Sigmoid colon (tissue), 7 donors: ENCODE results near the gene RRP1B. TPM values are rescaled to one million over a fixed set of nuclear protein-coding genes. Genes with fewer than 3 reads are reported as not detected.
A peak's percentile ranks its signal among the peaks of the same experiment; 100 is the strongest.

Source experiments
- DNase-seq: peaks from one replicate; pipeline ENCODE4 v3.0.0-alpha.2; 2019
- H3K27ac ChIP-seq, 4 donors: fragments of 200-600 bp; sonication (generic); one replicate each; pipeline ENCODE4 v1.5.1; 2016 to 2019; ENCODE audit warnings: mild to moderate bottlenecking in 1 of 4
- H3K27me3 ChIP-seq, 3 donors: fragments of 200-600 bp; sonication (generic); one replicate each; pipeline ENCODE4 v1.5.1; 2019; ENCODE audit warnings: mild to moderate bottlenecking in 1 of 3
- H3K36me3 ChIP-seq, 4 donors: fragments of 200-600 bp; sonication (generic); one replicate each; pipeline ENCODE4 v1.5.1; 2016 to 2019
- H3K4me1 ChIP-seq, 4 donors: fragments of 200-600 bp; sonication (generic); one replicate each; pipeline ENCODE4 v1.5.1; 2017 to 2019
- H3K4me3 ChIP-seq, 4 donors: fragments of 200-600 bp; sonication (generic); one replicate each; pipeline ENCODE4 v1.5.1; 2017 to 2019; ENCODE audit warnings: mild to moderate bottlenecking in 2 of 4, moderate library complexity in 1 of 4
- H3K9me3 ChIP-seq, 4 donors: fragments of 200-600 bp in 3 of 4; sonication (generic) in 3 of 4; one replicate each; pipeline versions ENCODE4 v1.5.1 to v1.6.1; 2013 to 2019
- CTCF ChIP-seq, 4 experiments: fragments of 450-650 bp in 3 of 4; fragments of 200-600 bp in 1 of 4; IDR thresholded peaks; one replicate each; pipeline ENCODE4 v1.5.1; 2016 to 2019; ENCODE audit warnings: antibody characterized with exemption in 4 of 4, mild to moderate bottlenecking in 3 of 4, moderate library complexity in 2 of 4
- EP300 ChIP-seq, 4 donors: sonication (generic); formaldehyde crosslinking; IDR thresholded peaks; one replicate each; pipeline ENCODE4 v1.6.1; 2017; ENCODE audit warnings: antibody characterized with exemption in 4 of 4
- POLR2A ChIP-seq, 2 donors: fragments of 450-650 bp; IDR thresholded peaks; one replicate each; pipeline ENCODE4 v1.6.1; 2016; ENCODE audit warnings: antibody characterized with exemption in 2 of 2, mild to moderate bottlenecking in 2 of 2, moderate library complexity in 2 of 2
- POLR2AphosphoS5 ChIP-seq, 4 donors: sonication (generic); formaldehyde crosslinking; IDR thresholded peaks; one replicate each; pipeline ENCODE4 v1.6.1; 2017; ENCODE audit warnings: antibody characterized with exemption in 4 of 4
- WGBS, 2 donors: extraction: QIAGEN DNeasy Blood & Tissue Kit; methylation state at CpG; one replicate each; pipeline ENCODE4 v1.1.7; 2013; 5-methylcytosine and 5-hydroxymethylcytosine counted together
- intact Hi-C: fragments of 100-400 bp; cut with DNase I; formaldehyde crosslinking; loops from one replicate; pipeline ENCODE4 v1.15.1; 2023
- polyA plus RNA-seq, 3 donors: library from polyadenylated mRNA; stranded (reverse); fragments of 200-250 nt; gene quantifications; one replicate each; pipeline ENCODE4 v1.2.3, GENCODE V29; 2013
- total RNA-seq, 4 donors: library from RNA; depleted of rRNA; stranded (reverse); fragments of >200 nt; gene quantifications; one replicate each; pipeline ENCODE4 v1.1.0, GENCODE V29; 2016
- donor health status: healthy with polysubstance abuse.
- donor health status: Bipolar disorder and iron deficiency.
- donor health status: healthy.

Gene RRP1B
- total and polyA plus RNA-seq, 7 donors: 3.5 to 20.5 (median 15.2) TPM

GRCh38 chr21:43726686-43727518 is 67.5 kb downstream of the RRP1B start:
- TF ChIP-seq EP300 (IDR thresholded peaks at IDR 0.05): no peak
- TF ChIP-seq POLR2A (IDR thresholded peaks at IDR 0.05): no peak
- TF ChIP-seq POLR2AphosphoS5 (IDR thresholded peaks at IDR 0.05): no peak
- TF ChIP-seq CTCF (IDR thresholded peaks at IDR 0.05): no peak
- DNase-seq: no peak
- peaks cover 0 to 55% (median 45%) of the 10 kb centered on the region in 4 donors for H3K4me1 ChIP-seq
- 63 to 76% methylated on average over 21 of the region's 21 CpGs for WGBS, 2 donors
- no peaks in the 10 kb centered on the region for H3K27me3 ChIP-seq
- H3K27ac ChIP-seq: peak overlapping the region; percentile 85 to 95 (median 88)
- no peaks in the 10 kb centered on the region for H3K9me3 ChIP-seq
- H3K36me3 ChIP-seq: peaks cover 0 to 8% (median 2%) of the 10 kb centered on the region in 4 donors
- intact Hi-C loops: no loop called here
- H3K4me3 ChIP-seq: no peak overlapping the region

GRCh38 chr21:43727519-43728153 is 68.3 kb downstream of the RRP1B start:
- WGBS, 2 donors: 60 to 71% methylated on average over 10 of the region's 10 CpGs
- Histone ChIP-seq H3K36me3 (peaks cover 0 to 8% (median 2%) of the 10 kb centered on the region in 4 donors), H3K4me3 (peak overlapping the region in 2 of 4 donors; percentile 57 to 65), H3K27me3 (no peaks in the 10 kb centered on the region), H3K9me3 (no peaks in the 10 kb centered on the region), H3K4me1 (peaks cover 0 to 57% (median 44%) of the 10 kb centered on the region in 4 donors), H3K27ac (peak overlapping the region; percentile 85 to 95 (median 88))
- DNase-seq: no peak
- intact Hi-C loops: loop anchor here (2.0 kb wide), 4 partner anchors 29 to 69 kb away; partner anchors contain the start of genes CSTB, HSF2BP, RRP1 and RRP1B
- TF ChIP-seq EP300 (IDR thresholded peaks at IDR 0.05) (no peak), CTCF (IDR thresholded peaks at IDR 0.05) (no peak), POLR2A (IDR thresholded peaks at IDR 0.05) (no peak), POLR2AphosphoS5 (IDR thresholded peaks at IDR 0.05) (no peak)

- Histone ChIP-seq H3K27me3 (no peaks in the 10 kb centered on the region), H3K27ac (peak overlapping the region; percentile 85 to 95 (median 88)), H3K4me3 (peak overlapping the region; percentile 54 to 65 (median 59)), H3K4me1 (peaks cover 0 to 62% (median 47%) of the 10 kb centered on the region in 4 donors), H3K36me3 (peaks cover 0 to 8% (median 2%) of the 10 kb centered on the region in 4 donors), H3K9me3 (no peaks in the 10 kb centered on the region)
- TF ChIP-seq POLR2A (IDR thresholded peaks at IDR 0.05) (no peak), CTCF (IDR thresholded peaks at IDR 0.05) (no peak), POLR2AphosphoS5 (IDR thresholded peaks at IDR 0.05) (no peak), EP300 (IDR thresholded peaks at IDR 0.05) (no peak)
- WGBS, 2 donors: 28 to 83% methylated on average over 7 of the region's 7 CpGs
- intact Hi-C loops: loop anchor here (2.0 kb wide), 4 partner anchors 29 to 69 kb away; partner anchors contain the start of genes CSTB, HSF2BP, RRP1 and RRP1B
- no peak for DNase-seq
Measured at GRCh38 chr21:43728154-43728466, 68.8 kb downstream of the RRP1B start.

GRCh38 chr21:43728467-43729390 is 69.4 kb downstream of the RRP1B start:
- intact Hi-C loops: loop anchor here (2.0 kb wide), 4 partner anchors 28 to 70 kb away; partner anchors contain the start of genes CSTB, HSF2BP, RRP1 and RRP1B
- WGBS, 2 donors: 12 to 74% methylated on average over 59 of the region's 59 CpGs
- DNase-seq: peak; percentile 99
- Histone ChIP-seq H3K27me3 (no peaks in the 10 kb centered on the region), H3K4me3 (peak overlapping the region; percentile 54 to 65 (median 59)), H3K27ac (peak overlapping the region; percentile 85 to 95 (median 88)), H3K4me1 (peaks cover 0 to 68% (median 51%) of the 10 kb centered on the region in 4 donors), H3K36me3 (peaks cover 0 to 5% (median under 1%) of the 10 kb centered on the region in 4 donors), H3K9me3 (no peaks in the 10 kb centered on the region)
- TF ChIP-seq CTCF (IDR thresholded peaks at IDR 0.05) (peak in 2 of 4 experiments; percentile 22 to 57), EP300 (IDR thresholded peaks at IDR 0.05) (peak in 2 of 4 donors; percentile 52 to 96), POLR2A (IDR thresholded peaks at IDR 0.05) (peak; percentile 61 to 74), POLR2AphosphoS5 (IDR thresholded peaks at IDR 0.05) (peak; percentile 80 to 97 (median 86))
